Measurements from ENCODE around the gene MICA. TPM values are rescaled to one million over a fixed set of nuclear protein-coding genes. Genes with fewer than 3 reads are reported as not detected.

The MICA gene
- polyA plus RNA-seq, 1 of the 3 experiments (the other 2 are of a cell fraction) = 28.8 TPM

GRCh38 chr6:31401403-31401802 lies 2.0 kb upstream of the MICA start:
- Histone ChIP-seq H3K36me3 (replicated peaks in 1 of 2; ENCODE audit: control insufficient read depth in 1 of 2, insufficient read depth in 2 of 2, low read length in 1 of 2) (peaks cover 0 to 7% of the 10 kb centered on the region in 2 experiments), H3K4me3 (ENCODE audit: low read depth in 2 of 2, low read length in 1 of 2) (peak overlapping the region; percentile 54 to 90; a peak in 3 of 4 replicates), H3K27me3 (ENCODE audit: insufficient read depth) (no peaks in the 10 kb centered on the region), H4K20me1 (ENCODE audit: insufficient read depth) (peaks cover 36% of the 10 kb centered on the region), H3K9ac (peak overlapping the region; percentile 90; the same call in 1 of the 2 replicates), H3K4me1 (ENCODE audit: control insufficient read depth in 1 of 2, insufficient read depth in 2 of 2, low read depth in 1 of 2, low read length in 1 of 2) (peaks cover 0 to 5% of the 10 kb centered on the region in 2 experiments; a peak in 1 of 4 replicates), H3F3A (replicated peaks; ENCODE audit: insufficient read depth) (peaks cover 29% of the 10 kb centered on the region), H3K79me2 (ENCODE audit: insufficient read depth) (peaks cover 52% of the 10 kb centered on the region), H3K4me2 (peak overlapping the region; percentile 97), H3K9me2 (no peaks in the 10 kb centered on the region), H3K9me3 (no peaks in the 10 kb centered on the region), H2AFZ (ENCODE audit: low read depth) (no peak overlapping the region), H3K27ac (ENCODE audit: low read depth in 2 of 2, low read length in 1 of 2) (peak overlapping the region in 1 of 2 experiments; percentile 91; a peak in 2 of 4 replicates)
- ChIA-PET POLR2A (no interaction called here), CTCF (no interaction called here)
- DNase-seq = no peak
- 9% methylated on average over 4 of the region's 4 CpGs for WGBS (ENCODE audit: low lambda C conversion rate)
- peak; percentile 75 for TF ChIP-seq JUND (IDR thresholded peaks at IDR 0.05)
- no peak; the same call in 1 of the 2 replicates for TF ChIP-seq RXRA (IDR thresholded peaks at IDR 0.05; ENCODE audit: borderline replicate concordance, low read depth)
- TF ChIP-seq GABPA (IDR thresholded peaks at IDR 0.05; ENCODE audit: low read depth) = no peak
- no peak for TF ChIP-seq FOXM1 (IDR thresholded peaks at IDR 0.05; ENCODE audit: low read depth)
- no peak for TF ChIP-seq NFIC (IDR thresholded peaks at IDR 0.05; ENCODE audit: borderline replicate concordance)
- TF ChIP-seq TEAD4 (IDR thresholded peaks at IDR 0.05; ENCODE audit: borderline replicate concordance, insufficient read depth) = peak; percentile 29; the same call in 1 of the 2 replicates
- TF ChIP-seq USF1 (IDR thresholded peaks at IDR 0.05; ENCODE audit: borderline replicate concordance, low read depth) = no peak
- peak; percentile 69 for TF ChIP-seq FOSL2 (IDR thresholded peaks at IDR 0.05; ENCODE audit: borderline replicate concordance, low read depth)
- no peak for TF ChIP-seq CHD2 (IDR thresholded peaks at IDR 0.05; ENCODE audit: low read length, partially characterized antibody)
- TF ChIP-seq, protein P1, sequence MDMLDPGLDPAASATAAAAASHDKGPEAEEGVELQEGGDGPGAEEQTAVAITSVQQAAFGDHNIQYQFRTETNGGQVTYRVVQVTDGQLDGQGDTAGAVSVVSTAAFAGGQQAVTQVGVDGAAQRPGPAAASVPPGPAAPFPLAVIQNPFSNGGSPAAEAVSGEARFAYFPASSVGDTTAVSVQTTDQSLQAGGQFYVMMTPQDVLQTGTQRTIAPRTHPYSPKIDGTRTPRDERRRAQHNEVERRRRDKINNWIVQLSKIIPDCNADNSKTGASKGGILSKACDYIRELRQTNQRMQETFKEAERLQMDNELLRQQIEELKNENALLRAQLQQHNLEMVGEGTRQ (IDR thresholded peaks at IDR 0.05; ENCODE audit: borderline replicate concordance, low read depth, low read length) = no peak
- TF ChIP-seq IRF3 (IDR thresholded peaks at IDR 0.05; ENCODE audit: low read depth, low read length) = no peak
- no peak for TF ChIP-seq ZBTB33 (IDR thresholded peaks at IDR 0.05; ENCODE audit: borderline replicate concordance, low read depth)
- no peak for TF ChIP-seq ELF1 (IDR thresholded peaks at IDR 0.05)
- no peak for TF ChIP-seq GATA2 (CRISPR knock-in tag; IDR thresholded peaks at IDR 0.05)
- no peak for TF ChIP-seq YY1 (IDR thresholded peaks at IDR 0.05; ENCODE audit: low read depth)
- peak; percentile 35; the same call in 1 of the 2 replicates for TF ChIP-seq MAX (IDR thresholded peaks at IDR 0.05; ENCODE audit: low read depth)
- no peak for TF ChIP-seq NRF1 (IDR thresholded peaks at IDR 0.05; ENCODE audit: low read depth, low read length)
- no peak for TF ChIP-seq REST (IDR thresholded peaks at IDR 0.05; ENCODE audit: low read depth, low read length)
- TF ChIP-seq RAD21 (IDR thresholded peaks at IDR 0.05; ENCODE audit: low read length) = no peak
- 0 out of 2 replicates have a peak, but pooled peaks have one; percentile 17 for TF ChIP-seq TCF12 (IDR thresholded peaks at IDR 0.05)
- TF ChIP-seq RCOR1 (IDR thresholded peaks at IDR 0.05; ENCODE audit: low read length) = no peak
- no peak for TF ChIP-seq SIN3A (IDR thresholded peaks at IDR 0.05; ENCODE audit: borderline replicate concordance, low read depth, low read length)
- TF ChIP-seq POLR2AphosphoS5 (IDR thresholded peaks at IDR 0.05; ENCODE audit: low read depth, low read length) = no peak
- no peak for TF ChIP-seq EP300 (IDR thresholded peaks at IDR 0.05; ENCODE audit: borderline replicate concordance in 1 of 2, low read depth in 1 of 2, low read length in 1 of 2)
- TF ChIP-seq MXI1 (IDR thresholded peaks at IDR 0.05; ENCODE audit: low read depth, low read length) = no peak
